Spleen (tissue), 7 donors: ENCODE data around the gene METTL2B.

Experiments
- POLR2A ChIP-seq, 3 donors: fragments of 450-650 bp; IDR thresholded peaks; one replicate each; pipeline ENCODE4 v1.5.1; 2017; ENCODE audit warnings: antibody characterized with exemption in 3 of 3, mild to moderate bottlenecking in 1 of 3
- POLR2AphosphoS5 ChIP-seq, 3 donors: sonication (generic); formaldehyde crosslinking; IDR thresholded peaks; one replicate each; pipeline ENCODE4 v1.5.1; 2017; ENCODE audit warnings: antibody characterized with exemption in 3 of 3
- TF ChIP-seq, protein P1 (sequence below), 11 experiments: fragments of 200-600 bp in 7 of 11; fragments of 450-650 bp in 4 of 11; sonication (generic) in 4 of 11; IDR thresholded peaks in 8 of 11; conservative IDR thresholded peaks in 3 of 11; 1 replicate in 7 of 11; 2 replicates in 4 of 11; pipeline versions ENCODE4 v1.4.0 to v1.8.0; 2016 to 2021; ENCODE audit warnings: antibody characterized with exemption in 11 of 11, inconsistent platforms in 4 of 11, mild to moderate bottlenecking in 1 of 11
- donor health status: DM: no; HTN: no; CAD: no; lungs with moderate emphysema.
- donor health status: DM: no; HTN: no; CAD: no.
- donor health status: DM: no; HTN: no; CAD: no.

GRCh38 chr7:128431221-128431620 is 45.3 kb upstream of the METTL2B start:
- no peak for TF ChIP-seq POLR2A (IDR thresholded peaks at IDR 0.05)
- TF ChIP-seq, protein P1, sequence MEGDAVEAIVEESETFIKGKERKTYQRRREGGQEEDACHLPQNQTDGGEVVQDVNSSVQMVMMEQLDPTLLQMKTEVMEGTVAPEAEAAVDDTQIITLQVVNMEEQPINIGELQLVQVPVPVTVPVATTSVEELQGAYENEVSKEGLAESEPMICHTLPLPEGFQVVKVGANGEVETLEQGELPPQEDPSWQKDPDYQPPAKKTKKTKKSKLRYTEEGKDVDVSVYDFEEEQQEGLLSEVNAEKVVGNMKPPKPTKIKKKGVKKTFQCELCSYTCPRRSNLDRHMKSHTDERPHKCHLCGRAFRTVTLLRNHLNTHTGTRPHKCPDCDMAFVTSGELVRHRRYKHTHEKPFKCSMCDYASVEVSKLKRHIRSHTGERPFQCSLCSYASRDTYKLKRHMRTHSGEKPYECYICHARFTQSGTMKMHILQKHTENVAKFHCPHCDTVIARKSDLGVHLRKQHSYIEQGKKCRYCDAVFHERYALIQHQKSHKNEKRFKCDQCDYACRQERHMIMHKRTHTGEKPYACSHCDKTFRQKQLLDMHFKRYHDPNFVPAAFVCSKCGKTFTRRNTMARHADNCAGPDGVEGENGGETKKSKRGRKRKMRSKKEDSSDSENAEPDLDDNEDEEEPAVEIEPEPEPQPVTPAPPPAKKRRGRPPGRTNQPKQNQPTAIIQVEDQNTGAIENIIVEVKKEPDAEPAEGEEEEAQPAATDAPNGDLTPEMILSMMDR (IDR thresholded peaks at IDR 0.05 in 8 of 11, conservative IDR thresholded peaks at IDR 0.05 in 3 of 11) = no peak
- TF ChIP-seq POLR2AphosphoS5 (IDR thresholded peaks at IDR 0.05) = no peak
